ENCODE measurements around the gene CRYL1. TPM values are rescaled to one million over a fixed set of nuclear protein-coding genes. Genes with fewer than 3 reads are reported as not detected.

Gene CRYL1
- total RNA-seq, 1 experiment from 2014 or later, result 5.9 TPM

- CTCF ChIA-PET, result no interaction called here
- H3K4me1 ChIP-seq (ENCODE audit: insufficient read depth, low read length, poor library complexity, severe bottlenecking), result no peaks in the 10 kb centered on the region
- POLR2A ChIA-PET (ENCODE audit: low non-redundant PET), result no interaction called here
- no peaks in the 10 kb centered on the region for H3K36me3 ChIP-seq (ENCODE audit: insufficient read depth, low read length, poor library complexity, severe bottlenecking)
- H3K27ac ChIP-seq (ENCODE audit: low read depth, low read length, poor library complexity, severe bottlenecking), result no peak overlapping the region
- H3K4me3 ChIP-seq (ENCODE audit: low read depth, low read length, poor library complexity, severe bottlenecking), result no peak overlapping the region
- TF ChIP-seq EZH2 (IDR thresholded peaks at IDR 0.05; ENCODE audit: borderline replicate concordance, low read depth, low read length, poor library complexity, severe bottlenecking) (no peak), CTCF (conservative IDR thresholded peaks at IDR 0.05; ENCODE audit: low read depth, low read length) (no peak)
- H3K27me3 ChIP-seq (replicated peaks; ENCODE audit: insufficient read depth, low read depth, low read length, poor library complexity), result no peaks in the 10 kb centered on the region
- H3K9me3 ChIP-seq (ENCODE audit: low read depth, low read length, poor library complexity, severe bottlenecking), result no peaks in the 10 kb centered on the region
- DNase-seq (ENCODE audit: low spot score), result no peak
- BruUV-seq (replicated peaks), result no TSS peak
- intact Hi-C loops (cut with micrococcal nuclease; ENCODE audit: unreplicated experiment), result no loop called here
These were observed 20.0 kb downstream of the CRYL1 start for GRCh38 chr13:20505405-20506366.

DNA sequence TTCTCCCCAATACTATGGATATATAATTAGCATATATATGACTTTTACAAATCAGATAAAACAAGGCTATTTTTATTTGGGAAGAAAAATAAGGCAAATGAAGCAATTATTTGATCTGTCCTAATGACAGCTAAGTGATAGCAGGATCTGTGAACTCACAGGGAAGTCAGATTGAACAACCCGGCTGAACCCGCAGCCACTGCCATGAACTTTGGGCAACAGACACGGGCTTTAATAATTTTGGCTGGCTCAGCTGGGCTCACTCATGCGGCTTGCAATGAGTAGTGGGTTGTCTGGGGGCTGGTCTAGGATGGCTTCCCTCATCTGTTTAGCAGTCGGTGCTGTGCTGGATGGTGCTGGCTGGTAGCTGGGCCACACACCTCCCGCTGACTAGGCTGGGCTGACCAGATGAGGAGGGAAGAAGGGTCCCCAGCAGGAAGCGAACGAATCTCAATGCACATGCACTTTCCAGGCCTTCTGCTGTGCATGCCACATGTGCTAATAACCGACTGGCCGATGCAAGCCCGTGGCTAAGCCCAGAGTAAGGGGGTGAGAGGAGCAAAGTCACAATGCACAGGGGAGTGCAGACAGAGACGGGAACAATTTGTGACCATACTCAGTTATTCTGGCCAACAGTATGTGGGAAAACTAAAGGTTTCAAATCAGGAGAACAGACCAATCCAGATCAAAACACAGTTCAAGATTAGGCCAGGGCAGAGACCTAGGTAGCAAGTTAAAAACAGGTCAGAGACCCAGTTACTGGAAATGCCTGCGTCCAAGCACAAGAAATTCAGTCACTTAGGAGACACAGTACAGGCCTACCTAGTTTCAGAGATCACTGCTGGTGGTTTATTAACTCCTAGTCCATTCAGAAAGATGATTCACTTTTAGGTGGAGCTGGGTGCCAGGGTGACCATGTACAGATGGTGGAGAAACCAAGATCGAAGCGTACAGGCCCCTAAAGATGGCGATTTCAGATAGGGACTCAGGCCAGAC, 22.3 kb downstream of the CRYL1 start:
- no TSS peak for BruUV-seq (replicated peaks)
- ChIA-PET POLR2A (ENCODE audit: low non-redundant PET) (no interaction called here), CTCF (no interaction called here)
- Histone ChIP-seq H3K4me1 (ENCODE audit: insufficient read depth, low read length, poor library complexity, severe bottlenecking) (no peaks in the 10 kb centered on the region), H3K36me3 (ENCODE audit: insufficient read depth, low read length, poor library complexity, severe bottlenecking) (no peaks in the 10 kb centered on the region), H3K4me3 (ENCODE audit: low read depth, low read length, poor library complexity, severe bottlenecking) (no peak overlapping the region), H3K9me3 (ENCODE audit: low read depth, low read length, poor library complexity, severe bottlenecking) (peaks cover 5% of the 10 kb centered on the region), H3K27me3 (replicated peaks; ENCODE audit: insufficient read depth, low read depth, low read length, poor library complexity) (no peaks in the 10 kb centered on the region), H3K27ac (ENCODE audit: low read depth, low read length, poor library complexity, severe bottlenecking) (no peak overlapping the region)
- no peak for DNase-seq (ENCODE audit: low spot score)
- TF ChIP-seq CTCF (conservative IDR thresholded peaks at IDR 0.05; ENCODE audit: low read depth, low read length) (no peak), EZH2 (IDR thresholded peaks at IDR 0.05; ENCODE audit: borderline replicate concordance, low read depth, low read length, poor library complexity, severe bottlenecking) (no peak)
- intact Hi-C loops (cut with micrococcal nuclease; ENCODE audit: unreplicated experiment), result no loop called here

DNA sequence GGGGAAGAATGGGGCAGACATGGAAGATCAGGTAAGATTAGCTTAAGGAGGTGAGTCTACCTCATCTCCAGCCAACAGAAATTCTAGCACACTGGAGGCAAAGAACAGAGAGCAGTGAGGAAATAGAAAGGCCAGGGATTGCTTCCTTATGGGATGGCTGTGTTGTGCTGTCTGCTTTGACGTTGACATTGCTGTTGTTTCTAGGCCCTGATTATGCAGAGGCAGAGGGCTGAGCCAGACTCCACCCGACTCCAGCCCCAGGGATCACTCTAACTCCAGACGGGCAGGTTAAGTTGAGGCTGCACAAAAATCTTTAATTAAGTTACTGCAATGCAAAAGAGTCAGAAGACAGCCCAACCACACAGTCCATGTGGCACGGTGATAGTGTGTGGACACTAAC, 24.1 kb downstream of the CRYL1 start:
- H3K36me3 ChIP-seq (ENCODE audit: insufficient read depth, low read length, poor library complexity, severe bottlenecking), result no peaks in the 10 kb centered on the region
- DNase-seq (ENCODE audit: low spot score), result no peak
- no peaks in the 10 kb centered on the region for H3K4me1 ChIP-seq (ENCODE audit: insufficient read depth, low read length, poor library complexity, severe bottlenecking)
- H3K9me3 ChIP-seq (ENCODE audit: low read depth, low read length, poor library complexity, severe bottlenecking), result peaks cover 5% of the 10 kb centered on the region
- no peak overlapping the region for H3K4me3 ChIP-seq (ENCODE audit: low read depth, low read length, poor library complexity, severe bottlenecking)
- TF ChIP-seq CTCF (conservative IDR thresholded peaks at IDR 0.05; ENCODE audit: low read depth, low read length) (no peak), EZH2 (IDR thresholded peaks at IDR 0.05; ENCODE audit: borderline replicate concordance, low read depth, low read length, poor library complexity, severe bottlenecking) (no peak)
- H3K27ac ChIP-seq (ENCODE audit: low read depth, low read length, poor library complexity, severe bottlenecking), result no peak overlapping the region
- BruUV-seq (replicated peaks), result no TSS peak
- intact Hi-C loops (cut with micrococcal nuclease; ENCODE audit: unreplicated experiment), result no loop called here
- no peaks in the 10 kb centered on the region for H3K27me3 ChIP-seq (replicated peaks; ENCODE audit: insufficient read depth, low read depth, low read length, poor library complexity)
- CTCF ChIA-PET, result no interaction called here
- POLR2A ChIA-PET (ENCODE audit: low non-redundant PET), result no interaction called here

All from A673 (cell line).